C4-2B (cell line): ENCODE measurements around the gene RBM4.

Source experiments
- CTCF ChIP-seq: fragments of 450-650 bp; conservative IDR thresholded peaks from 2 replicates; pipeline ENCODE4 v1.5.1; 2017; ENCODE audit warnings: mild to moderate bottlenecking
- ZFX ChIP-seq: fragments of 450-650 bp; IDR thresholded peaks from 2 replicates; pipeline ENCODE4 v1.6.1; 2017

GRCh38 chr11:66625041-66625751 lies 13.3 kb upstream of the RBM4 start:
- TF ChIP-seq CTCF, result no peak
- no peak for TF ChIP-seq ZFX
